ENCODE results near the gene EIF4H. TPM values are rescaled to one million over a fixed set of nuclear protein-coding genes. Genes with fewer than 3 reads are reported as not detected.

Gene EIF4H
- total RNA-seq, 1 donor, result 295 TPM

- Histone ChIP-seq H3K36me3 (ENCODE audit: insufficient read depth, low read length) (no peaks in the 10 kb centered on the region), H4K20me1 (ENCODE audit: insufficient read depth, low read length) (no peaks in the 10 kb centered on the region), H3K4me2 (ENCODE audit: insufficient read depth, low read length) (peak overlapping the region; percentile 48), H3K4me3 (ENCODE audit: insufficient read depth, low read length) (no peak overlapping the region), H3K79me2 (ENCODE audit: insufficient read depth, low read length) (no peaks in the 10 kb centered on the region), H3K9me3 (ENCODE audit: low read depth, low read length) (no peaks in the 10 kb centered on the region), H3K27ac (ENCODE audit: low read depth, low read length) (no peak overlapping the region), H3K4me1 (ENCODE audit: insufficient read depth, low read length) (peaks cover 8% of the 10 kb centered on the region), H2AFZ (ENCODE audit: low read length) (peak overlapping the region; percentile 9), H3K27me3 (ENCODE audit: insufficient read depth, low read length) (no peaks in the 10 kb centered on the region)
- DNase-seq (ENCODE audit: insufficient read length, low spot score, missing footprints), result peak; percentile 62
- TF ChIP-seq CTCF (IDR thresholded peaks at IDR 0.05; ENCODE audit: extremely low read depth, low read depth, low read length), result no peak
Observed at GRCh38 chr7:74217455-74218342, 43.5 kb downstream of the EIF4H start.

GRCh38 chr7:74218343-74218698 lies 44.2 kb downstream of the EIF4H start:
- Histone ChIP-seq H3K79me2 (ENCODE audit: insufficient read depth, low read length) (no peaks in the 10 kb centered on the region), H2AFZ (ENCODE audit: low read length) (no peak overlapping the region), H3K36me3 (ENCODE audit: insufficient read depth, low read length) (no peaks in the 10 kb centered on the region), H3K27me3 (ENCODE audit: insufficient read depth, low read length) (no peaks in the 10 kb centered on the region), H3K4me1 (ENCODE audit: insufficient read depth, low read length) (peaks cover 8% of the 10 kb centered on the region), H3K4me2 (ENCODE audit: insufficient read depth, low read length) (no peak overlapping the region), H3K27ac (ENCODE audit: low read depth, low read length) (no peak overlapping the region), H3K9me3 (ENCODE audit: low read depth, low read length) (no peaks in the 10 kb centered on the region), H4K20me1 (ENCODE audit: insufficient read depth, low read length) (no peaks in the 10 kb centered on the region), H3K4me3 (ENCODE audit: insufficient read depth, low read length) (no peak overlapping the region)
- no peak for TF ChIP-seq CTCF (IDR thresholded peaks at IDR 0.05; ENCODE audit: extremely low read depth, low read depth, low read length)
- no peak for DNase-seq (ENCODE audit: insufficient read length, low spot score, missing footprints)

- H3K27ac ChIP-seq (ENCODE audit: low read depth, low read length), result no peak overlapping the region
- peak; percentile 46 for DNase-seq (ENCODE audit: insufficient read length, low spot score, missing footprints)
- no peaks in the 10 kb centered on the region for H3K9me3 ChIP-seq (ENCODE audit: low read depth, low read length)
- TF ChIP-seq CTCF (IDR thresholded peaks at IDR 0.05; ENCODE audit: extremely low read depth, low read depth, low read length), result no peak
- H3K4me2 ChIP-seq (ENCODE audit: insufficient read depth, low read length), result no peak overlapping the region
- no peak overlapping the region for H2AFZ ChIP-seq (ENCODE audit: low read length)
- H3K27me3 ChIP-seq (ENCODE audit: insufficient read depth, low read length), result no peaks in the 10 kb centered on the region
- H3K4me1 ChIP-seq (ENCODE audit: insufficient read depth, low read length), result peaks cover 8% of the 10 kb centered on the region
- no peaks in the 10 kb centered on the region for H3K36me3 ChIP-seq (ENCODE audit: insufficient read depth, low read length)
- H4K20me1 ChIP-seq (ENCODE audit: insufficient read depth, low read length), result no peaks in the 10 kb centered on the region
- H3K79me2 ChIP-seq (ENCODE audit: insufficient read depth, low read length), result no peaks in the 10 kb centered on the region
- no peak overlapping the region for H3K4me3 ChIP-seq (ENCODE audit: insufficient read depth, low read length)
Observed at GRCh38 chr7:74219416-74219815, 45.3 kb downstream of the EIF4H start.

GRCh38 chr7:74220229-74220628 lies 46.1 kb downstream of the EIF4H start:
- H3K27ac ChIP-seq (ENCODE audit: low read depth, low read length), result no peak overlapping the region

More at GRCh38 chr7:74220229-74220628, 46.1 kb downstream of the EIF4H start:
- H3K4me1 ChIP-seq (ENCODE audit: insufficient read depth, low read length), result peaks cover 8% of the 10 kb centered on the region
- TF ChIP-seq CTCF (IDR thresholded peaks at IDR 0.05; ENCODE audit: extremely low read depth, low read depth, low read length), result no peak
- H2AFZ ChIP-seq (ENCODE audit: low read length), result no peak overlapping the region
- H3K36me3 ChIP-seq (ENCODE audit: insufficient read depth, low read length), result no peaks in the 10 kb centered on the region
- no peaks in the 10 kb centered on the region for H3K9me3 ChIP-seq (ENCODE audit: low read depth, low read length)
- H4K20me1 ChIP-seq (ENCODE audit: insufficient read depth, low read length), result no peaks in the 10 kb centered on the region
- DNase-seq (ENCODE audit: insufficient read length, low spot score, missing footprints), result no peak
- H3K27me3 ChIP-seq (ENCODE audit: insufficient read depth, low read length), result no peaks in the 10 kb centered on the region
- H3K79me2 ChIP-seq (ENCODE audit: insufficient read depth, low read length), result no peaks in the 10 kb centered on the region
- H3K4me2 ChIP-seq (ENCODE audit: insufficient read depth, low read length), result no peak overlapping the region
- no peak overlapping the region for H3K4me3 ChIP-seq (ENCODE audit: insufficient read depth, low read length)

Measured in osteoblast (primary cell).